ENCODE data around the gene MRM2.

The MRM2 gene

DNA sequence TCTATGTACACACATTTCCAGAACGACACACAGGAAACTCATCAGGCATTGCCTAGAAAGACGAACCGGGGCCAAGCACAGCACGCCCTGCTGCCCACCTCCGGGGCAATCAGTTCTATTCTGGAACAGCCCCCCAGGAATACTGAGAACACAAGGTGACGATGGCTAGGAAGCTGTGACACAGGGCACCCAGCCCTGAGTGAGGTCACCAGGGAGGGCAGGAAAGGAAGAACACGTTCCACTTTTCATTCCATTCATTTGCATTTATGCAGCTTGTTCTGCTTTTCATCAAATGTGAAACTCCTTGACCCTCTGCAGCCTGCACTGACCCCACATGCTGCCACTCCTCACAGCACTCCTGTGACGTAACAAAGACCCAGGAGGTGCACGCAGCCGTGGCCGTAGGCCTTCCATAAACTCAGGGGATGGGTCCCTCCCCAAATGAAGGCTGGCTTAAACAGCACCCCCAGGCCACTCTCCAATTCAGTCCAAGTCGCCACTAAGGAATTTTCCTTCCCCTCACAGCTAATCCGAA is 38.2 kb downstream of the MRM2 start:
- DNase-seq (ENCODE audit: low spot score) = no peak

DNA sequence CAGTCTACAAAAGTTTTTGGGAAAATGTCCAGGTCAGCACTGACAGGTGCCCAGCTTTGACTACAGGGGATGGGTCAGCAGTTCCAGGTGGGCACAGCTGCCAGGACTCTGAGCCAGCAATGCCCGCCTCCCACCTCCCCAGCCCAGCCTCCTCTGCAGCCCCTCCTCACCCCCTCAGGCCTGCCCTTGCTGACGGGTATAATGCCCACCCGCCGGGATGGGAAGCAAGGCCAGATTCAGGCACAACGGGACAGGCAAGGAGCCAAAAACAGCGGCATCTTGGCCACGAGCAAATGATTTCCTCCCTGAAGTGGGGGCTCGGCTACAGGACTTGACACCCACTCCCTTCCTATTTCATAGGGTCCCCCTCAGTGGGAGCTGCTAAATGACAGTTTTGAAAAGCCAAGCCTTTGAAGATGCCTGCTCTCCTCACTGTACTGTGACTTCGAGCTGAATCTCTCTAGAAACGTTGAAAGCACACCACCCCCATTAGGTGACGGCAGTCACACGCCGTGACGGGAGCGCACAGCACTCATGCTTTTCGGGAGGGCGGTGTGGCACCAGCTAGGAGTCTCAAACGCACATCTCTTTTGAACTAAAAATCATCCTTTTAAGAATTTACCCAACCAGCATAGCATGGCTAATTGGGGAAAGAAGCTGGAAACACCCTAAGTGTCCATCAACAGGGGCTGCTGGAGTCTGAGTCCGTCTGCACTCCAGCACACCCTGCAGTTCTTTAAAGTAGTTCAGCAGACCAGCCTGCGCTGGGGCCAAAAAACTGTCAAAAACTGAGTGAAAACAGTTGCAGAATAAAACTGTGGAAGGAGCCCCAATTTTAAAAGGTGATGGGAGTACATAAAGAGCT is 38.9 kb downstream of the MRM2 start:
- DNase-seq (ENCODE audit: low spot score) = no peak

DNA sequence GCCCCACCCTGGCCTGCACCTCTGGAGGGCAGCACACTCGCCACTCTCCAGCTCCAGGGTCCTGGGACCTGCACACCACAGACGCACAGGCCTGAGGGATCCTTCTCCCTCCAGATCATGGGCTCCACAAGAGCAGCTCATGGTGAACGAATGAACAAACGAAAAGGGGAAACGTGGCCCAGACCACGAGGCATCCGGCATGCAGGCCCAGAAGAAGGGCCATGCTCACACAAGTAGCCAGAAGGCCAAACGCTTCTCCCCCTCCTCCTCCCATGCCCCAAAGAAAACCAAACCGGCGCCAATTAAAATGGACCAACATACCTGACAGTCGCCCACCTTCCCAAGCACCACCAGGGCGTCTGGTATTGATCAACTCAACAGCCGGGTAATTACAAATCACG is 39.6 kb downstream of the MRM2 start:
- DNase-seq (ENCODE audit: low spot score) = no peak

DNA sequence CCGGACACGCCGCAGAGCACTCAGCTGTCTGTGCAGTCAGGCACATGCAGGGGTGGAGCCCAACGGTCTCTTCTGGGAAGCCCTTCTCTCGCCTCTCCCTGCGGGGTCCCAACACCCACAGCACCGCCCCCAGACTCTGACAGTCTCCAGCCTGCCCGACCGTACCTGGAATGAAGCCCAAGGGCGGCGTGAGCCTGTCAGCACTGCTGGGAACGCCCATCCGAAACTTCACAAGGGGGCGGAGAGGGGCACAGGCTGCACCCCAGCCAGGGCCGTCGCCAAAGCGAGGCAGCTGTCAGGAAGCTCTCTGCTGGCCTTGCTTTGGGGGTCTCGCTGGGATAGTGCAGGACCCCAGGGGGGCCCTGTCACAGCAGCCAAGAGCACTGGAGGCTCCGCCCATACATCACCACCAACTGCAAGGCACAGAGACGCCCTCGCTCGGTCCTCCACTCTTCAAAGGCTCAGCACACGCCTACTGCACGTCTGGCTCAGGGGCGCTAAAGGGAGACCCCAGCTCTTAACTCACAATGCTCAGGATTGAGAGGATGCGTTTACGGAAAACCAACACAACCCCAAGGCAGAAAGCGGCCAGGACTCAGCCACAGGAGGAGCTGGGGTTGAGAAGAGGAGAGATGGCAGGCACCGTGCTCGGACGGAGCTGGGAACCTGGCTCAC is 40.2 kb downstream of the MRM2 start:
- DNase-seq (ENCODE audit: low spot score) = no peak

DNA sequence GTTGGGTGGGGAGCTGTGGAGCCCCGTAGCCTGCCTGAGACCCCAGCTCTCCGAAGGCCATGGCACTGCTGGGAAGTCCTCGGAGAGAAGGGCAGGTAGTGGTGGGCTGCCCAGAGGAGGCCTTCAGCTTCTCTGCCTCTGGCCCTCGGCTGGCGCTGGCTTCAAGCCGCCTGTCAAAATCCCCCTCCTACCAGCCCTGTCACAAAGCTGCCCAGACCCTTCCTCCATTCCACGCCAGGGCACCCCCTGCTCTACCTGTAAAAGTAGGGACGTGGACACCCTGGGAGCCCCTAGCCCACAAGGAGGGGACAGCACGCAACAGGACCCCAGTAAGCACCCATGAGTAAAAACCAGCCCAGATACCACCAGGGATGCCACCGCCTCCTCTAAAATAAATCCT is 40.9 kb downstream of the MRM2 start:
- DNase-seq (ENCODE audit: low spot score) = no peak

DNA sequence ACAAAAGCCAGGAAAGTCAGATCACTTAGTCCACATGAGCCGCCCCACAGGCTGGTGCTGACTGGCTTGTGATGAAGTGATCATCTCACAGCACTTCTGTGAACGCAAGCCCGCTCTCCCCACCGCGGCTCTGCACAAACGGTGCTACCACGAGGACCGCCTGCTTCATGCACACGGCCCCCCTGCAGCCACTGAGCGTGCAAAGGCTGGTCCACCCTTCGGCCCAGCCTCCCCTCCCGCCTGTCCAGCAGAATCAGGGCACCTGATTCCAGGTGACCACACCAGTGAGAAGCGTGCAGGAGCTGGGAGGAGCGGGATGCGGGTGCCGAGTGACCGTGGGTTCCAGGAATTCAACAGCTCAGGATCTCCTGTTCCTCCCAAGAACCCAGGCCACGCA is 41.4 kb downstream of the MRM2 start:
- DNase-seq (ENCODE audit: low spot score) = no peak

DNA sequence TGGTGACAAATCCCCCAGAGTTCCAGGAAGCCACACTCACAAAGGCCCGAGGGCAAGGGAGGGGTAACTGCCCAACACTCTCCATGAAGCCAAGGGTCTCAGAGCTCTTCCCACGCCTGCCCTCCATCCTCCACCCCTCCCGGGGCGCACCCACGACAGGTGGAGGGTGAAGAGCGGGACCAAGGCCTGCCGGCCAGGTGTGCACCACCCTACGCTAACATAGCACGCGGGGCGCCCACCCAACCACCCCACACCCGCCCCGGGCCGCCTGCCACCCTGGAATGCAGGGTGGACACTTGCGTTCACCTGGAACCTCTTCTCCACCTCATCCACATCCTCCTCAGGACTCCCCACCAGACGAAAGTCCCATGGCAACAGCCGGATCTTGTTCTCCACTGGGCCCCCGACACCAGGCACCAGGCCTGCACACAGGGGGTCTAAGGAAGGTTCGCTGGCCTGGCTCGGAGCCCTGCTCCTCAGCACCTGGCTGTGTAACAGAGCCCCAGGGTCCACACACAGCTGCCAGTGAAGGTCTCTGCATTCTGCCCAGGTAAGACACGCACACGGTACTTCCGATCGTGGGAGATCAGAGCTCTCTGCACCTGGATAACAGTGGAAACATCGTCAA is 41.9 kb downstream of the MRM2 start:
- peak; percentile 39 for DNase-seq (ENCODE audit: low spot score)

DNA sequence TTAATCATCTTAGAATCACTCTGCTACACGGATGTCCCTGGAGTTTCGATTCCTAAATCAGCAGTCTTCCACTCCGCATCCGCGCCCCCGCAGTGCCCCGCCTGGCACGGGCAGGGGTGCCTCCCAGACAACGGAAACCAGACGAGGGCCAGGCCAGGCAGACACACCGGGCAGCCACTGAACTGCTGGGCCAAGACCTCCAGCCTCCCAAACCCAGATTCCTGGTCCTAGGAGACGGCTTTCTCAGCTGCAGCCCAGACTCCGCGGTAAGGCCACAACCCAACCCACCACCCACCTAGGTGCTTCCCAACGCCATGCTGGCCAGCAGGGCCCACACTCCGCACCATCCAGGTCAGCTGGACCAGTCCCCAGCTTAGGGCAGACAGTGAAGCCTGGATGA is 42.5 kb downstream of the MRM2 start:
- DNase-seq (ENCODE audit: low spot score) = no peak

DNA sequence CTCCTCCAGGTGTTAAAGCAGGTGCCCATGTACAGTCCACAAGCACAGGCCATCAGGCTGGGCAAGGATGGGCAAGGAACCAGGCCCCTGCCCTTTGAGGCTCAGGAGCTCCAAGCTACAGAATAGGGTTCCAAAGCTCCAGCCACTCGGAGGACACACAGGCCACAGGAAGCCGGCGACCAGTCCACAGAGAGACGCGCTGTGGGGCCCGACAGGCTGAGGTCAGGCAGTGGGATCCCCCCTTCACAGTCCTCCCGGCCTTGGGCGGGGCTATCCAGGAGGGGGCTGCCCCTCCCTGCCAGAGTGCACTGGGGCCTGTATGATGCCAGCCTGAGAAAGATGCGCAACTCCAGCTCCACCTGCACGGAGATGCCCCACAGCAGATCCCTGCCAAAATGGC is 43.2 kb downstream of the MRM2 start:
- DNase-seq (ENCODE audit: low spot score) = peak; percentile 37

DNA sequence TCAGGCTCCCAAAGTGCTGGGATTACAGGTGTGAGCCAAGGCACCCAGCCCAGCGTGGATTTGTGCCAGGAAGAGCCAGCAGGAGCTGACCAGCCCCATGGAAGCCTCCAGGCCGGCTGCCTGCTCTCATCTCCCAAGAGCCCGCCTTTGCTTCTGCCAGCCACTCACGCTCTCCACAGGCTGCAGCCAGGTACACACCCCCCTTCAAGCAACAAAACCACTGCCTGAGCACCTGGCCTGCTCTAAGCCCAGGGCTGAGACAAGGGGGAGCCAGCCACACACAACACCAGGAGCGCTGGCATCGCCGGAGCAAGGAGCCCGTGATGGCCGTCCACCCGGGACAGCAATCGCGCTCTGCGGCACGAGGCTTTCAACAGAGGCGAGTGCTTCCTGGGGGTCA is 43.8 kb downstream of the MRM2 start:
- DNase-seq (ENCODE audit: low spot score) = peak; percentile 37

DNA sequence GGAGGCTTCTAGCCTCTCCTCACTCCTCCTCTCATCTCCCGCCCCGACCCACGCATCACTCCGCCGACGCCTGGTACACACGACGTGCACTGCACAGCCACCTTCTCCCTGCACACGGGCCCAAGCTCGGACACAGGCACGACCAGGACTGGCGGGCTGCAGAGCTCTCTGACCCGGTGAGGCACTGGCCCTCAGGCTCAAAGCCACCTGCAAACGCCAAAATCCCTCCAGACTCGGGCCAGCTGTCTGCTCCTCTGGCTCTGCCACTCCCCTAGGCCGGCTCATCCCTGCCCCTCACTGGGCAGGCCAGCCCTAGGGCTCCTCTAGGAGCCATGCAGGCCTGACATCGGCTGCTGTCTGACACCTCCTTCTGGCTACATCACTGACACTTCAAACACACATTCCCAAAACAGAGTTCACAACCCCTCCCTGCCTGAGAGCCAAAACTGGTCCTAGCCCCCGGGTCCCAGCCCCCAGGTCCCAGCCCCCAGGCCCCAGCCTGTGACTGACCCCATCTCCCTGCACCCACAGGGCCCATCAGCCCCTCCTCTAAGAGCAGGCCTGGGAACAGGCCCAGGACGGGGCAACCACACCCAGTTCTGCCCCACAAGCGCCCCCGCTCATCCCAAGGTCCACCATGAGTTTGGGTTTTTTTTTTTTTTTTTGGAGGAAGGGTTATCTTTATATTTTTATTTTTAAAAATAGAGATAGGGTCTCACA is 44.4 kb downstream of the MRM2 start:
- DNase-seq (ENCODE audit: low spot score) = peak; percentile 45

DNA sequence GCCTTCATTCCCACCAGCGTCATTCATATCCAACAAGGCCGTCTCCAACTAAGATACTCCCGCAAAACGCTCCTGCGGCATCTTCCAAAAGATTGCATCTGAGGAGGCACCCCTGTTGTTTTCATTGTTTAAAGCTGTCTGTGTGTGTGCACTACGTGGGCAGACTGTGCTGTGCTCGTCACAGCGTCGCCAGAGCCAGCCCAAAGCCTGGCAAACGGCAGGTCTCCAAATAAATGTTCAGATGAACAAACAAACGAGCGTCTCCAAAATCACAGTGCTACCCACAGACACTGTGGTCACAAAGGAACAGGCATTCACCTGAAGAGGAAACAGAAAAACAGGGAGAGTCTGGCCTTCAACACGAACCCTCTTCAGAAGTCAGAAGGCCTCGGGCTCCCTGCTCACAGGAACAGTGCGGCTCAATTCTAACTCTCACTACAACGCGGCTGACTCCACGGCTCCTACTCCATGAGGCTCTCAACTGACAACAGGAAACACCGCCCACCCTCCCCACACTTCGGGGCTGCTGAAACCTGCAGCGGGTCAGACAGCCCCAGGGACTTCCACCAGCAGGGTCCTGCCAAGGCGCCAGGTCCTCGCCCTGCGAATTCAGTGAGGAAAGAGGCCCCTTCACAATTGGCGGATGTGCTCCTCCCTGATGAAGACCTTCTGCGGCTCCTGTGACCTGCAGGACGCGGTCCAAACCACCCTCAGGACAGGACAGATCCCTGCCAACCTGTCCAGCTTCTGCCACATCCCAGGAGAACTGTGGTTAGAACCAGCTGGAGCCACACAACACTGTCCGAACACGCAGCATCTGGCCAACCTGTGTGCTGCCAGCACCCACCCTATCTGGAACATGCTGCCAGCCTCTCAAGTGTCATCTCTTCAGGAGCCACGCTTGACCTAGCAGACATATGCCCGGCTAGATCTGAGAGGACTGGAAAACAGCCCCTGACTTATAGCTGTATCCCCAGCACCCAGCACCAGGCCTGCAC is 45.3 kb downstream of the MRM2 start:
- no peak for DNase-seq (ENCODE audit: low spot score)

DNA sequence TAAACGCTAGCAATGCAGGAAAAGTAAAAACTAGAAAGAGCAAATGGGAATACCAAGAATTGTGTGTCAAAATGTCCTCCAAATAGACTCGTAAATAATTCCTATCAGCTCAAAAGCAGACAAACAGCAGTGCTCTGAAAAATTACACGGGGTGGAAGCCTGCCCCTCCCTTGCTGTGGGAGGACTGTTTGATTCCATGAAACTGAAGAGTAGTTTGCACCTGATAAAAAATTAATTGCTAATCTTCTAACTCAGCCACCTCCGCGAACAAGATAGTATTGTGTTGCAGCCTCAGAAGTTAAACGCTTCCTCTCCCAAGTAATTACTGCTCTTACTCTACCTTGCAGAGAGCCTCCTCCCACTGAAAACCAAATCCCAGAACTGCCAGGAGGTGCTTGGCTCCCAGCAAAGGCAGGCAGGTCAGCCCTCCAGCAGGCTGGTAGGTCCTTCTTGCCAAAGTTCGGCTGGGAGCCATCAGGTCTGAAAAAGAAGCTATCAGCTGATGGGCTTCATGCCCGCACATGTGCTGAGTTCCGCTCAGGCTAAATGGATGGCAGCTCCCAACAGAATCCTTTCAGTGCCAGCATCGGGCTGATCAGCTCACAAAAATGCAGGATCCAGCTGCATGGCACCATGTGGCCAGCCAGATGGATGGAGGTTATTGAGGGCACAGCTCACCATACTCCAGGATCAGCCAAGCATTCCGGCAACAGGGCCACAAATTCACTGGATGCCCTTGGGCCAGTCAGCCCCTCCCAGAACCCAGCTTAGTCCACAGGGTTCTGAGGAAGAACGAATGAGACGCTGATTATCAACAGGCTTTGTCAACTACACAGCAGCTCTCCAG is 46.4 kb downstream of the MRM2 start:
- no peak for DNase-seq (ENCODE audit: low spot score)

DNA sequence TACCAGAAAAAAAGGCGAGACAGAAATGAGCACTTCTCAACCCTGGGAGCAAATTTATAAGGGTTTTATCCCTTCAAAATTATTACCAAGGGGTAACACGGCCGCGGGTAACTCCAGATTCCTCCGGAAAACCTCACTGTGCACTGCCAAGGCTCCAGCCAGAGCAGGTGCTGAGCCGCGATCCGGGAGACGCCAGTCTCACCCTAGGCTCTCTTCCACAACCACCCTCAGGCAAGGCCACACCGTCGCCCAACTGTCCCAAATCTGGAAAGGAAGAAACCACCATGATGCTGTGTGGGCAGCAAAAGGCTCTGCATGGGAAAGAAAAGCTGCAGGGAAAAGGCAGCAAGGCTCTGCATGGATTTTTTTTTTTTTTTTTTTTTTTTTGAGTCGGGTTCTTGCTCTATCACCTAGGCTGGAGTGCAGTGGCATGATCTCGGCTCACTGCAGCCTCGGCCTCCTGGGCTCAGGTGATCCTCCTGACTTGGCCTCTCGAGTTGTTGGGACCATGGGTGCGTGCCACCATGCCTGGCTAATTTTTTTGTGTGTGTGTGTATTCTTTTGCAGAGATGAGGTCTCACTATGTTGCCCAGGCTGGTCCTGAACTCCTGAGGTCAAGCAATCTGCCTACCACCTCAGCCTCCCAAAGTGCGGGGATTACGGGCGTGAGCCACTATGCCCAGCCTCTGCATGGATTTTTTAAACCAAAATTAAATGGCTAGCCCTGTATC is 48.3 kb downstream of the MRM2 start:
- no peak for DNase-seq (ENCODE audit: low spot score)

DNA sequence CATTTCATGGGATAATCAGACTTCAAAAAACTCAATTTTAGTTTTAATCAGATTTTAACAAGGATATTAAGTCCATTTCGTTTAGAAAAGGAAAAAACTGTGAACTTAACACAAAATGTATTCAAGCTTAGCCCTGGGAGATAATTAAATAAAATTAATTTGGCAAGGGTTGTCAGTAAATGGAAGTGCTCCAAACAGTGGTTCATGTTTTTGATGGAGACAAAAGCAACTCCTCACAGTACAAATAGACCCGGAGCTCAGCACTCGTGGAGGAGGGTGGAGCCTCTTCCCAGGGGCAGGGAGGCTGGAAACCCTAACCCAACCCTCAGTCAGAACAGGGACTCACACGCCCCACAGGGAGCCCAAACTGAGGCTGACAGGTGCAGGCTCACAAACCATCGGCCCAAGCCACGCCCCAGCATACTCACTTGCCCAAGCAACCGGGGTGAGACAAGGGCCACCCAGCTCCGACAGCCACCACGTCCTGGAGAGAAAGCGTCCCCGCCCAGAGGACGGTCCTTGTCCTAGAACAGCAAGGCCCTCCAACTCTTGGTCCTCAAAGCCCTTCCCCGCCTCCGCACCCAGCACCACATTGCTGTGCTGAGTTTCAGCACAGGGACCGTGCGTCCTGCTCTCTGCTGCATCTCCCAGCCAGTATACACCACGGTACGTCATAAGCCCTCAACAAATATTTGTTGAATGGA is 49.0 kb downstream of the MRM2 start:
- peak; percentile 45 for DNase-seq (ENCODE audit: low spot score)

DNA sequence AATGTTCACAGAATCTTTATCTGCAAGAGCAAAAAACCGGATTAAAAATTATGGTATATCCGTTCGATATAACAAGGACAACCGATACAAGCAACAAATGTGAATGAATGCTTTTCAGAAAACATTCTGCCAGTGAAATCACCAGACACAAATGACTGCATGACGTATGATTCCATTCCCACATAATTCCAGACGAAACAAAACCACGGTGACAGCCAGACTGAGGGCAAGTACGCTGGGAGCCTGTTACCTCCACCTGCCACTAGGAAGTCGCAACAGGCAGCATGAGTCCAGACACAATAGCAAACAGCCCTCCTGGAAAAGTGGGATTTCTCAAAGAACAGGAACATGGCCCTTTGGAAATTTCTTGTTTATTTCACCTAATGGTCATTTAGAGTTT is 51.0 kb downstream of the MRM2 start:
- DNase-seq (ENCODE audit: low spot score) = no peak

DNA sequence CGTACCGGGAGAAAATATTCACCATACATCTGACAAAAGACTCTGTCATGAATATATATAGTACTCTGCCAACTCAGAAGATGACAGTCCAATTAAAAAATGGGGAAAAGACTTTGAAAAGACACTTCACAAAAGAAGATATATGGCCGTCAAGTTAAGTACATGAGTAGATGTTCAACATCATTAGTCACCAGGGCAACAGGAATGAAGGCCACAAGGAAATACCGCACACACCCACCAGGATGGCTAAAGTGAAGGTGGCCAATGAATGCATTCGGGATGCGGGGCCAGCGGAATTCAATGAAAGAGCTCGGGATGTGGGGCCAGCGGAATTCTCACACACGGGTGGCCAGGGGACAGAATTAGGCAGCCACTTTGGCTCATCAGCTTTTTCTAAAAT is 51.5 kb downstream of the MRM2 start:
- no peak for DNase-seq (ENCODE audit: low spot score)

DNA sequence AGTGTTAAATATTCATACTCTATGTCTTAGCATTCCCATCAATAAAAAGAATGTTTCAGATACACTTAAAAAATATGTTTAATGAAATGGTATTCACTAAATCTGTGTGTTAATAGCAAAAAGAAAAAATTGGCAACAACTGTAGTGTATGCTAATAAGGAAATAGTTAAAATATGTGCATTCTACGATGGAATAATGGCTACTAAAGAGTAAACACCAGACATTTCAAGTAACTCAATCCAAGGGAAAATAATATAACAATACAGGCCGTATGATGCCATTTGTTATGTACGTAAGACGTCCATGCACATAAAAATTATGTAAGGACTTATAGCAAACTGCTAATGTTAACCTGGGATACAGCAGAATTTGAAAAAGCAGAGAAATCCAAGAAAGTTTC is 55.8 kb downstream of the MRM2 start:
- no peak for DNase-seq (ENCODE audit: low spot score)

DNA sequence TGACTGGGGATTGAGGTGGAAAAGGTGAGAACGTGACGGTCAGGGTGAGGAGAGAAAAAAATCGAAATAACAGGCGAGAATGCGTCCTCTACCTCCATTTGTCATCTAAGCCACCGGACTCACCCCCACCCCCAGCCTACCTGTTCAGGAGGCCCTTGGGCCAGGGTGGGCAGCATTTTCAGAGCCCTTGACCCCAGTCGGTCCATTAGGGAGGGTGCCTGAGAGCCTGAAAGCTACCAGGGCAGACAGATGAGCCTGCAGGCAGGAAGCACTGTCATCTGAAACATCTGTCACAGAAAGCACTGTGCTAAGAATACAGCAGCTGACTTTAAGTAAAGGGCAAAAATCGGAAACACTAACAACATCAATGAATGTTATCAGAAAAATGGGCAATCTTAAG is 56.3 kb downstream of the MRM2 start:
- no peak for DNase-seq (ENCODE audit: low spot score)

Data from ecto neural progenitor cell (in vitro differentiated cells).